Epidermal melanocyte (primary cell): ENCODE measurements around the gene SPP1.
"Not testable (repeated sequence)": the region's sequence is repeated elsewhere in the genome, so short reads cannot be mapped to it uniquely, and the experiment has no call there.

ENCODE experiments used
- DNase-seq: peaks from one replicate; pipeline ENCODE4 v3.0.0; 2011; ENCODE audit warnings: low spot score; ENCODE audit not compliant: insufficient read length

SPP1 gene

GRCh38 chr4:87975466-87975865, at the start of gene SPP1:
TSS of gene SPP1 (plus strand) at chr4:87975714. CDS start at chr4:87976896, 1,182 bp downstream.
- no peak for DNase-seq

- DNase-seq, result no peak
Measured at GRCh38 chr4:87926554-87927098, 48.9 kb upstream of the SPP1 start.

- DNase-seq, result no peak
Measured at GRCh38 chr4:87930629-87931028, 44.9 kb upstream of the SPP1 start.

- DNase-seq, result no peak
Measured at GRCh38 chr4:87931932-87932331, 43.6 kb upstream of the SPP1 start.

- DNase-seq, result no peak
Measured at GRCh38 chr4:87932718-87933141, 42.8 kb upstream of the SPP1 start.

DNA sequence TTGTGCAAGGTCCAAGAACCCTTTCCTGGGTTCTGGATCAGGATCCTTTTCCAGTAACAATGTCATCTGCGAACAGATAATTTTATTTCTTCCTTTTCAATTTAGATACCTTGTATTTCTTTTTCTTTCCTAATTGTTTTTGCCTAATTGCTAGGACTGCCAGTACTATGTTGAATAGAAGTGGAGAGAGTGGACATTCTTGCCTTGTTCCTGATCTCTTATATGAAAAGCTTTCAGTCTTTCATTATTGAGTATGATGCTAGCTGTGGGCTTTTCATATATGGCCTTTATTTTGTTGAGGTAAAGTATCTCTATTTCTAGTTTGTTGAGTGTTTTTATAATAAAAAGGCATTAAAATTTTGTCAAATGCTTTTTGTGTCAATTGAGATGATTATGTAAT, 42.2 kb upstream of the SPP1 start:
- no peak for DNase-seq

GRCh38 chr4:87934157-87934704, 41.3 kb upstream of the SPP1 start:
- no peak for DNase-seq

DNA sequence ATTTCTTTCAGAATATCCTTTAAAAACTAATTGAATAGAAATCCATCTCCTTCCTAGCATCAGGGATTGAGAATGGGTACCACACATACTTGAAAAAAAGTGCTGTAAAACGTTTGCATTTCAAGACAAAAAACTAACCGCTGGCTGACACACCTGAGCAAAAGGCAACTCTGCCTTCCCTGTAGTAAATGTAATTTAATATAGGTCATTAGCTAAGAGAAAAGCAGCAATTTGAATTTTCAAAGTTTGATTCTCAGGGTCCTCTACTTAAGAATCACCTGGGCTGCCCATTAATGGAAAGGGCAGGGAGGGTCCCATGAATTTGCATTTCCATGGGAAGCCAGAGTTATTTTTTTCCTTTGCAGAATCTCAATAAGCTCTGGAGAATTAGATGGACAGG, 40.5 kb upstream of the SPP1 start:
- DNase-seq, result no peak

DNA sequence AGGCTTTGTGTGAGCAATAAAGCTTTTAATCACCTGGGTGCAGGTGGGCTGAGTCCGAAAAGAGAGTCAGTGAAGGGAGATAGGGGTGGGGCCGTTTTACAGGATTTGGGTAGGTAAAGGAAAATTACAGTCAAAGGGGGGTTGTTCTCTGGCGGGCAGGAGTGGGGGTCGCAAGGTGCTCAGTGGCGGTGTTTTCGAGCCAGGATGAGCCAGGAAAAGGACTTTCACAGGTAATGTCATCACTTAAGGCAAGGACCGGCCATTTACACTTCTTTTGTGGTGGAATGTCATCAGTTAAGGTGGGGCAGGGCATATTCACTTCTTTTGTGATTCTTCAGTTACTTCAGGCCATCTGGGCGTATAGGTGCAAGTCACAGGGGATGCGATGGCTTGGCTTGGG, 39.6 kb upstream of the SPP1 start:
- not testable (repeated sequence) for DNase-seq

DNA sequence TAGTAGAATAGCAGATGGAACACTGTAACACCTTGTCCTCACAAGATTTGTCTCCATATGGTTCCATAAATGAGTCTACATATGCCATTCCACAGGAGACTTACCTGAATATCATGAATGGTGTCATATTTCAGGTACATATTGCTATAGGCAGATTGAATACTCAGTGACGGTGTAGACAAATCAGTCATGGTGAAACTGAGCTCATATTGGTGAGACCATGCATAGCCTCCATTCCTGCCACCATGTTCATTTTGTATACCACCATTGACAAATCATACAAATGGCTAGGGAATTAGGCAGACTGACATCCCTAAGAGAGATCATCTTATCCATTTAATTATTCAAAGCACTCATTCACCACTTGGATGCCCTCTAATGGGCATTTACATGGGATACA, 38.0 kb upstream of the SPP1 start:
- no peak for DNase-seq

DNA sequence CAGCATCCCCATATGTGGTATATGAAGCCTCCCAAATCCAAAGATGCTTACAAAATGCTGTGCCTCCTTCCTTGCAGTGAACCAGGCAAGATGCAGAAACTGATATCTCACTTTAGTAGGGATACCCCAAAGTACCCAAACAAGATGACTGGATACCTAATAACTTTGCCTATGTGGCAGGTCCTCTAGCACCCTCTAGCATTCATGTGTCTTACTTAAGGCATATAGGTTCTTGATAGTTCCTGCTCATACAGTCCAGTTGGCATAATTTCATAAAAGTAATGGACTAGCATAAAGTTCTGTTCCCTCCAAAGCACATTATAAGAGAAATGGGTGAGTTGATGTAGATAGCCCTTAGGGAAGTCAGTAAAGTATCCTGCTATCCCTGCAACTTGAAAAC, 36.8 kb upstream of the SPP1 start:
- DNase-seq, result no peak

DNA sequence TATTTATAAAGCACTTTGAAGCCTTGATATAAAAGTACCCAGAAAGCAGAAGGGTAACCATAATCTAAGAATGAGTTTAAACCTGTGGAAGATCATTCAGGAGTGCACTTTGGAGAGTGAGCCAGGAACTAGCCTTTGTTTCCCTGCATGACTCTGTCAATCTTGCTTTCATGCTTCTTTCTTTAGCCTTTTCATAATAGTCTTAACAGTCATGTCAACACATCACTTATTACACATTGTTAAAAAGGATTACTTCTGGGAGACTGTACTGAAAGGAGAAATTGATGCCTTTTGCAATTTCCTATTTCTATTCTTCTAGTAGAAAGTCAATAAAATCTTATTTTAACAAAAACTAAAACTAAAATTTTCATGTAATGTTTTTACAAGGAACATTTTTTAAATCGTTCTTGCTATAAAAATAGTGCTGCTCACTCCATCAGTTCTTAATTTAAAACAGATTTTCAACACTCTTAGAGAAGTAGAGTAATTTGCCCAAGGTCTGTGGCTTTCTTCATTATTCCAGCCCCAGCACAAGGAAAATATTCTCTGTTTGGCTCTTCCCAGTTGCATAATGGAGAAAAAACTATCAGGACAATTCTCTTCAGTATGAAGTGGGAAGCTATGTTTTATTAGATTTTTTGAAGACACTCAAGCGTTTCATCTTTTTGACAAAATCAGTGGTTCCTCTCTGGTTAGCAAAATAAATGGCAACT, 35.4 kb upstream of the SPP1 start:
- DNase-seq, result no peak

- DNase-seq, result not testable (repeated sequence)
Measured at GRCh38 chr4:87940809-87941208, 34.7 kb upstream of the SPP1 start.

- DNase-seq, result no peak
Measured at GRCh38 chr4:87941537-87942392, 33.7 kb upstream of the SPP1 start.

GRCh38 chr4:87943660-87944149, 31.8 kb upstream of the SPP1 start:
- DNase-seq, result no peak

DNA sequence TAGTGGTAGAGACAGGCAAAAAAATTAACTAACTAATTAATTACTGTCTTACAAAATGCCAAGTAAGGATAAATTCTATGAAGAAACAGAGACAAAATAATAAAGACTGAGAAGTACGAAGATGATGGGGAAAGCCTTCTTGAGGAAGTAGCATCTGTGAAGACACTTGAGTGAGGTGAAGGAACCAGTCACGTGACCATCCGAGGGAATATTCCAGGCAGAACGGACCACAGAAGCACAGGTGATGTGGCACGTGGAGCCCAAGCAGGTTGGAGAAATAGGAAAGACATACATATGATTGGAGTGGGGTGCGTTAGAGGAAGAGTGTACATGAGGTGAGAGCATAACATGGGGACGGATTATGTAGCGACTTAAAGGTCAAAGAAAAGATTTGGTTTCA, 30.5 kb upstream of the SPP1 start:
- DNase-seq, result no peak

GRCh38 chr4:87946766-87947165, 28.7 kb upstream of the SPP1 start:
- DNase-seq, result no peak

DNA sequence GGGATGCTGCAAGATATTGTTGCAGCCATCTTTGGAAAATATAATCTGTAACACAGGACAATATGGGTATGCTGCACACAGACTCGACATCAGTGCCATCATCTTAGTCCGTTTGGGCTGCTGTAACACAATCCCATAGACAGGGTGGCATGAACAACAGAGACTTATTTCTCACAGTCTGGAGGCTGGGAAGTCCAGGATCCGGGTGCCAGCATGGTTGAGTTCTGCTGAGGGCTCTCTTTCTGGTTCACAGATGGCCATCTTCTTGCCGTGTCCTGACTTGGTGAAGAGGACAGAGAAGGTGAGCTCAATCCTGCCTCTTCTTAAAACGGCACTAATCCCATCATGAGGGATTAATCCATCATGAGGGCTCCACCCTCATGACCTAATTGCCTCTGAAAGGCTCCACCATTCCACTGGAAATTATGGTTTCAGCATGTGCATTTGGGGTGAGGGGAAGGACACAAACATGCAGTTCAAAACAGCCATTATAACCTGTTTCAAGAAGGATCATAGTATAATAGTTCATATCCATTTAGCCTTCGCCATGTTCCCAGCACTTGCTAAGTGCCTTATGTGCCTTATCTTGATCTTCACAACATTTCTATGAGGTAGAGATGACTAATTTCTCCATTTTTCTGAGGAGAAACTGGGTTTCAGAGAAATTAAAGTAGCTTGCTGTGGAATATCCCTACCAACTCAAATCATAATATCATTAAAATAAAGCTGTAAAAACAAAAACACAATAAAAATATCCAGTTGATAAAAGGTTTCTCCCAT, 27.9 kb upstream of the SPP1 start:
- no peak for DNase-seq

DNA sequence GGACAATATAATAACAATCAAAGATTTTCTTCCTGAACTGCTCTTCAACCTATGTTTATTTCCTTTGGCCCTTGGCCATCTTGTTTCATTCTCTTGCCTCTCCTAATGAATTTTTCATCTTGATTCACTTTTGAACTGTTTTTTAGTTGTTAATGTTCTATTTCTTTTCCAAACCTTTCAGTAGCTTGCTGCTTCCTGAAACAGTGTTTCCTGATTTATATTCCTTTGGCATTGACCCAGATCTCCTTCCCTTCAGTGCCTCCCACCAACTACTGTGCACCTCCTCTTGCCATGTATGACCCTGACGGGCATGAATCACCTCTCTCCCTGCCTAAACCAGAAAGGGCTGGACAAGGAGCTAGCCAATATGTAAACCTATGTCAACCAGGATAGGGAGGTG, 25.6 kb upstream of the SPP1 start:
- no peak for DNase-seq

DNA sequence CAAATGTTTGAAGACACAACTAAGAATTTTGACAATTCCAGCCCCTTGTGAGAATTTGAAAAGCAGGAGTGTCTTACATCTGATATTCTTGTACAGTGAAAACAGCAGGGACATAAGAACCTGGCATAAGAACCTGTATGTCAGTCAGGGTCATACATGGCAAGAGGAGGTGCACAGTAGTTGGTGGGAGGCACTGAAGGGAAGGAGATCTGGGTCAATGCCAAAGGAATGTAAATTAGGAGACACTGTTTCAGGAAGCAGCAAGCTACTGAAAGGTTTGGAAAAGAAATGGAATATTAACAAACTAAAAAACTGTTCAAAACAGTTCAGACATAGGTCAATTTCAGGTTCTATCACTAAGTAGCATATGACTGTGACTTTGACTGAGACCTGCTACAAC, 25.0 kb upstream of the SPP1 start:
- DNase-seq, result no peak

GRCh38 chr4:87950936-87951511, 24.5 kb upstream of the SPP1 start:
- DNase-seq, result no peak
